Fibroblast of lung (primary cell): ENCODE measurements around the gene NEMP2.

ENCODE experiments used
- EZH2 ChIP-seq: IDR thresholded peaks from 2 replicates; pipeline ENCODE4 v1.5.1; 2012; ENCODE audit warnings: low read length, control low read depth, mild to moderate bottlenecking; ENCODE audit errors: missing control alignments
- TF ChIP-seq, protein P1 (sequence below), 2 donors: IDR thresholded peaks in 1 of 2; conservative IDR thresholded peaks in 1 of 2; 1 replicate in 1 of 2; 2 replicates in 1 of 2; pipeline ENCODE4 v1.5.1; 2011 to 2012; ENCODE audit warnings: low read length in 2 of 2, control low read depth in 1 of 2, inconsistent platforms in 1 of 2, low read depth in 1 of 2, mild to moderate bottlenecking in 1 of 2

DNA sequence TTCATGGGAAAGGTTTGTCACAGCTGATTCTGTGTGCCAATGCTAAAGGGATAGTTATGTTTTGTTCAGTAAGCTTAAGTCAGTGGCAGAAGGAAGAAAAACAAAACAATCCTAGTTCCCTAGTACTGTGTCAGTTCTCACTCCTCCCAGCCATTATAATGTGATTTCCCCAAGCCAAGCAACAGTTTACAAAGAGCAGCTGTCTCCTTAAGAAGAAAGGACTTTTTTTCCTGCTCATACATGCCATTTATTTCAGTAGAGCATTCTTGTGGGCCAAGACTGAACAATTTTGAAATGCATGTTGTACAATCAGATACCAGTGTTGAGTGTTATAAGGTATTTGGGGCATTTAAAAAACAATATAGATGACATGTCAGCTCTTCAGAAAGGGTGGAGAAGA lies 52.1 kb downstream of the NEMP2 start:
- no peak for TF ChIP-seq EZH2
- TF ChIP-seq, protein P1, sequence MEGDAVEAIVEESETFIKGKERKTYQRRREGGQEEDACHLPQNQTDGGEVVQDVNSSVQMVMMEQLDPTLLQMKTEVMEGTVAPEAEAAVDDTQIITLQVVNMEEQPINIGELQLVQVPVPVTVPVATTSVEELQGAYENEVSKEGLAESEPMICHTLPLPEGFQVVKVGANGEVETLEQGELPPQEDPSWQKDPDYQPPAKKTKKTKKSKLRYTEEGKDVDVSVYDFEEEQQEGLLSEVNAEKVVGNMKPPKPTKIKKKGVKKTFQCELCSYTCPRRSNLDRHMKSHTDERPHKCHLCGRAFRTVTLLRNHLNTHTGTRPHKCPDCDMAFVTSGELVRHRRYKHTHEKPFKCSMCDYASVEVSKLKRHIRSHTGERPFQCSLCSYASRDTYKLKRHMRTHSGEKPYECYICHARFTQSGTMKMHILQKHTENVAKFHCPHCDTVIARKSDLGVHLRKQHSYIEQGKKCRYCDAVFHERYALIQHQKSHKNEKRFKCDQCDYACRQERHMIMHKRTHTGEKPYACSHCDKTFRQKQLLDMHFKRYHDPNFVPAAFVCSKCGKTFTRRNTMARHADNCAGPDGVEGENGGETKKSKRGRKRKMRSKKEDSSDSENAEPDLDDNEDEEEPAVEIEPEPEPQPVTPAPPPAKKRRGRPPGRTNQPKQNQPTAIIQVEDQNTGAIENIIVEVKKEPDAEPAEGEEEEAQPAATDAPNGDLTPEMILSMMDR (conservative IDR thresholded peaks at IDR 0.05 in 1 of 2, IDR thresholded peaks at IDR 0.05 in 1 of 2; ENCODE audit: low read depth in 1 of 2, low read length in 2 of 2), result no peak
